NCI-H82 treated with DMSO at 0.1 percent for 48 hours (cell line): ENCODE results near the gene EPB41L1.
"Not testable (repeated sequence)": the region's sequence is repeated elsewhere in the genome, so short reads cannot be mapped to it uniquely, and the experiment has no call there.

Source experiments
- DNase-seq: peaks from one replicate; lab custom pipeline; 2025; ENCODE audit not compliant: unreplicated experiment; lab: John Stamatoyannopoulos, UW

The EPB41L1 gene

GRCh38 chr20:36125097-36125496, 29.4 kb upstream of the EPB41L1 start:
- no peak for DNase-seq

DNA sequence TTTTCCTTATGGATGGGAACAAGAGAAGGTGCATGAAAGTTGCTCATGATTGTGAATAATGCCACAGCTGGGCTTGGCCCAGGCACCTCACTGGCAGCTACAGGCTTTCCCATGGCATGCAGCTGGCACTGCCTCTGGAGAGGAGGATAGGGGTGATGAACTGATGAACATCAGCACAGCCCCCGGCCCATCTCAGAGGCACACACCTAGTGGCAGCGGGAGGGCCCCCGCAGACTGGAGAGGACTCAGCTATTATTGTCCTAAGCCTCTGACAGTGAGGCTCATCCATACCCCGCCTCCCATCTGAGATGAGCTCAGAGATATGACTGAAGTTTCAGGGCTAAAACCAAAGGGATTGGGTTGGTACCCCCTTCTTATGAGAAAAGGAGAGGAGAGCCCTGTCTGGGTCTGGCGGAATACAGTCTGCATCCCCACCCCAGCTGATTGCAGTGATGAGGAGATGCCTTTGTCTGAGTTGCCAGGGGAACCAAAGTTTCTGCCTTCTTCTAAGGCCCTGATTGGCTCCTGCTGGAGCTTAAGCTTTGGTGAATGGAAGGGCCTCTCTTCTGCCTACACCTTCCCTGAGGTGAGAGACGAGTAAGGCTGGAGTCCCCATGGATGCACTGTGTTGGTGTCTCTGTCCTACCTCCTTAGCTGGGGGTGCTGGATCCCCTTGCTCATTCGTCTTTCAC, 27.6 kb upstream of the EPB41L1 start:
- DNase-seq, result no peak

GRCh38 chr20:36128463-36129159, 25.9 kb upstream of the EPB41L1 start:
- no peak for DNase-seq

DNA sequence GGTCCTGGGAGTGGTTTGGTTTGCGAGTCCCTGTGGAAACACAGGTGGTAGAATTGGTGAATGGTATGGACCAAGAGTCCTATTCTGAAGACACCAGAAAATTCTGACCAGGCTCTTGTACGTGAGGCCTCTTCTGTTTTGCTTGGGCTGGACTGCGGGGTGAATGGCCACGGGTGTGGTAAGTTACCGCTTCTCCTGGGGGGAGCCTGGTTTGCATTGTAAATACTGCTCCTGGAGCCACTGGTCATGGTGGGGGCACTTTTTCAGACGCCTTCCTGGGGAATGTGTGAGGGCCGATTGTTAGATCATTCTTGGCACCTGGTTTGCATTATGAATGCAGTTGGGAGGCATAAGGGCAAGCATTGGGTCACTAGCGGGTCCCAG, 25.4 kb upstream of the EPB41L1 start:
- DNase-seq, result no peak

DNA sequence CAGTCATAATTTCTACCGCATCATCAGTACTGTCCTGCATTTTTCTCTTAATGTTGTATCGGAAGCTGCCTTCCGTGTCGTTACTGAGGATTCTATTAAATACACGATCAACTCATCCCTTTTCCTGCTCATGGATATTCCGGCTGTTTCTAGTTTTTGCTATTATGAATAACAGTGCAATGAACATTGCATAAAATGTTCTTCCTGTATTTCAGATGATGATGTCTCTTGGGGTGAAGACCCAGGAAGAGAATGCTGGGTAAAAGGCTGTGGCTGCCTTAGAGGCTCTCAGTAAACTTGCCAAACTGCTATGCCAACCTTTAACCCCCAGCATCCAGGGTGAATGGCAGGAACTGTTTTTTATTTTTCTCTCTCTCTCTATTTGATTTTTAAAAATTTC, 24.1 kb upstream of the EPB41L1 start:
- no peak for DNase-seq

- DNase-seq, result no peak
These were observed 21.7 kb upstream of the EPB41L1 start for GRCh38 chr20:36132802-36133211.

DNA sequence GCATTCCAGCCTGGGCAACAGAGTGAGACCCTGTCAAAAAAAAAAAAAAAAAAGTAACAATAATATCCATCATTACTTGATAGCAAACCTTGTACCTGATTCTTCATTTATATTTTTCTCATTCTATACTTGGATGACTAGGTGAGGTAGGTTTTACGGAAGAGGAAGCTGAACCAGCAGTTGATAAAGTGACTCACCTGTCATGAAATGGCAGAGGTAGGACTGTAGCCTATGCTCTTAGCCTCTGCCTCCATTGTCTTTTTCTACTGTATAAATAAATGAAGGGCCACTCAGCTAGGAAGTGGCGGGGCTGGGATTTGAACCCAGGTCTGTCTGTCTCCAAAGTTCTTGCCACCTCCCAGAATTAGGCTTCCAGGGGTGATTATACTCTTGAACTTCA, 20.7 kb upstream of the EPB41L1 start:
- no peak for DNase-seq

DNA sequence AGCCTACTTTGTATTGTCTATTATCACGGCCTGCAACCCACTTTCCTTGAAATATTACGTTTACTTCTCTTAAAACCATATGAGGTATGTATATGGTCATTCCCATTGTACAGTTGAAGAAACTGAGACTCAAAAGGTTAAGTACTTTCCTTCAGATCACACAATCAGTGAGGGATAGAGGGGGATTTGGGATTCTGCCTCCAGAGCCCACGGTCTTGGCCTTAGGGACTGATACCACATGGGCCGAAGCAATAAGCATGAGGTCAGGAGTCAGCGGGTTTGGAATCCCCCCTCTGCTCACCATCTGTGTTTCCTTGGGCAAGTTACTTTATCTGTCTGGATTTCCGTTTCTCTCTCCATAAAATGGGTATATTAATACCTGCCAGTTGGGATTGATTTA, 19.4 kb upstream of the EPB41L1 start:
- no peak for DNase-seq

DNA sequence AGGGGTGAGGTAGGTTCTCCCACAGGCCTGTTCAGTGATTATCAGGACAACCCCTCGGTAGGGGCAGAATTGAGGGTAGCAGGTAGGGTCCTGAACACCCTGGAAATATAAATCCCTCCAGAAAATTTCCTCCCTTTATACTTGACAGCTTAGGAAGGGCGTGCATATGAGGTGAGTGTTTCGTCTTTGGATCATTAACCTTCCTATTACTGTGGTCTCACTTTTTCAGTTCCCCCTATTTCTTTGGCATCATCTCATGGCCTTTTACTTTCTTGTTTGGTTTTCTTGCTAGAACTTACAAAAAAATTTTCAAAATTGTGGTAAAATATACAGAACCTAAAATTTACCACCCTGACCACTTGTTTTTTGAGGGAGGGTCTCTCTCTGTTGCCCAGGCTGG, 18.7 kb upstream of the EPB41L1 start:
- DNase-seq, result no peak

DNA sequence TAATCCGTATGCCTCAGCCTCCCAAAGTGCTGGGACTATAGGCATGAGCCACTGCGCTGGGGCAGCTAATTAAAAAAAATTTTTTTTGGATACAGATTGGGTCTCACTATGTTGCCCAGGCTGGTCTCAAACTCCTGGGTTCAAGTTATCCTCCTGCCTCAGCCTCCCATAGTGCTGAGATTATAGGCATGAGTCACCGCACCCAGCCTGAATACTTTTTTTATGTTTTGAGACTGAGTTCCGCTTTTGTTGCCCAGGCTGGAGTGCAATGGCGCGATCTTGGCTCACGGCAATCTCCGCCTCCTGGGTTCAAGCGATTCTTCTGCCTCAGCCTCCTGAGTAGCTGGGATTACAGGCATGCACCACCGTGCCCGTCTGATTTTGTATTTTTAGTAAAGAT, 17.2 kb upstream of the EPB41L1 start:
- not testable (repeated sequence) for DNase-seq

DNA sequence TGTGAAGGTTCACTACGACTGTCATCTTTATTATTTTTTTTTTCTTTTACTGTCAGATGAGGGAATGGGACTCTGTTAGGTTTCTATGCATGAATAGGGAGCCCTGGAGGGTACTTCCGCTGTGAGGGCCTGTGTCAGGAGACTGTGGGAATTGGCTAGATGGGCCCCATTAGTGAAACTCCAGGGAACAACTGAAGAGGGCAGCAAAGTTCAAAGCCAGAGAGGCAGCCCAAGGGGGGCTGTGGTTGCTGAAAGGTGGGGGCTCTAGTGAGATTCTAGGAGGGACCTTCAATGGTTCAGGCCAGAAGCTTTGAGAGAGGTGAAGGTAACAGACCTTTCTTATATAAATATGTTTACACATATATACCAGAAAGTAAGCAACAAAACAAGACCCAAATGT, 13.2 kb upstream of the EPB41L1 start:
- no peak for DNase-seq

- DNase-seq, result no peak
These were observed 10.2 kb upstream of the EPB41L1 start for GRCh38 chr20:36144336-36144735.

GRCh38 chr20:36145877-36146707, 8.4 kb upstream of the EPB41L1 start:
- DNase-seq, result no peak

DNA sequence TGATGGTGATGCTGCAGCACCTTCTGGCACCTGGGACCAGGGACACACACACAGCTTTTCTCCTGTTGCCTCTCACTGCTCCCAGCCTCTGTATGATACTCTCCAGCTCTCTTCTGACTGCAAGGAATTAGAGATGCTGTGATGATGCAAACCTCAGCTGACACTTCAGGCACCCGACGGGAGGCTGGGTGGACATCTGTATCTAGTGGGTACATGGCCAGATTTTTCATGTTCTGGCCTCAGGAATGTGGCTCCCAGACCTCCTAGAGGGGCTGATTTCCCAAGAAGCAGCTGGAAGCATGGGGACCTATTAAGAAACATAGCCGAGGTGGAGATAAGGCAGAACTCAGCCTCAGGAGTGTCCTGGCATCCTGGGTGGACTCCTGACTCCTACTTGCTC, 6.8 kb upstream of the EPB41L1 start:
- DNase-seq, result no peak

DNA sequence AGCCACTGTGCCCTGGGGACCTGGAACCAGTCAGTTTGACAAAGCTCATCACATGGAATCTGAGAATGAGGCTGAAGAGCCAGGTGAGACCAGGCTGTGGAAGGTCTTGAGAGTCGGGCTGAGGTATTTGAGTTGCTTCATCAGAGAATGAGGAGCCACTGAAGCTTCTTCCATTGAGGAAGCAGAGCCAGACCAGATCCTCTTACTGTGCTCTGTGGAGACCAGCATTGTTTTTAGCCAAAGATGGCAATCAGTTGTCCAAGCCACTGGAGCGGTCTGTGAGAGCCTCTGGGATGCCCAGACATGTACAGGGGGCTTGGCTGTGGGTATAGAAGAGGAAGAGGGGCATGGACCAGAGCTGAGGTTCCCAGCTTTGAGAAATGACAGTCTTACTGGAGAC, 6.1 kb upstream of the EPB41L1 start:
- DNase-seq, result no peak

DNA sequence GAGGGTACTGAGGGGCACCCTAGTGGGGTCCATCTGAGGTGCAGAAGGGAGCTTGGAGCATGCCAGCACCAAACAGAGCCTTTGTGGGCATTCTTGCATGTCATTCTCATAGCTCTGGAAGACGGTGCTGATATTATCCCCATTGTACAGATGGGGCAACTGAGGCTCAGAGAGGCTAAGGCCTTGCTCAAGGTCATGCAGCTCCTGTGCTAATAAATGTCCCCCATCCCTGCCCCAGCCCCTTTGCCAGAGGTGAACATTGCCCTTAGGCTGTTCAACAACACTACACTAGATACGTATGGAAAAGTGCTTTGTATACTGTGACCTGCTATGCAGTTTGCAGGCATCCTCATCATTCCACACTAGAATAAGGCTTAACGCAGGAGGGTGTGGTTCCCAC, 5.5 kb upstream of the EPB41L1 start:
- no peak for DNase-seq

DNA sequence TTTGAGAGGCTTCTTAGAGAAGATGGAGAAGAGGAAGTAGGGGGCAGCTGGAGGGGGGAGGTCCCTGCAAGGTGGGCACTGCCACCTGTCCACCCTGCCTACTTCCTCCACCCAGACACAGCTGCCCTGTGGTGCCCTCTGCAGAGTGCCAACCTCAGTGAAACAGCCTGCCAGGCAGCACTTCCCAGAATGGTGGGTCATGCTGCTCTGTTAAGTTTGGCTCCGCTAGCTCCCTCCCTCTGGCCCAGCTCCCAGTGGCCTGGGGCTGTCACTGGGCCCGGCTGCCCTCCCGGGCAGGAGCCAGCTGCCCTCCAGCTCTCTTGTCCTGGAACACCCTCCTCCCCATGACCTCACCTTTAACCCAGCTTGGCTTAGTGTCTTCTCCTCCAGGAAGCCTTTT, 5.1 kb upstream of the EPB41L1 start:
- no peak for DNase-seq

GRCh38 chr20:36150489-36150846, 4.1 kb upstream of the EPB41L1 start:
- DNase-seq, result no peak

- DNase-seq, result no peak
These were observed 3.5 kb upstream of the EPB41L1 start for GRCh38 chr20:36150847-36151539.

DNA sequence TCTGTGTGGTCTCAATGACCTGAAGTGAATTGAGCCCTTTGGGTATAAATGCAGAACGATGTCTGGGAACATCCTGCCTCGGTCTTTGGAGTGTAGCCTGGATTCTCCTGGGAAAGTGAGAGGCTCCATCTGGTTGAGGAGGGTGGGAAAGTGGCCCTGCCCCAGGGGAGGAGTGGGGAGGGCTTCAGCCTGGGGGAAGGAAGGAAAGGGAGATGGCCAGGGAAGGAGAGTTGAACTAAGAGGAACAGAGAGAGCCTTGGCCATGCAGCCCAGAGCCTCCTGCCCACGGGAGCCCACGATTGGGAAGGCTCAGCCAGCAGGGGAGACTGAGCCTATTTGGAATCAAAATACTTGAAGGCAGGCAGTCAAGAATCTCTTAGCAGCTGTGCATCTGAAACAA, 2.3 kb upstream of the EPB41L1 start:
- no peak for DNase-seq

DNA sequence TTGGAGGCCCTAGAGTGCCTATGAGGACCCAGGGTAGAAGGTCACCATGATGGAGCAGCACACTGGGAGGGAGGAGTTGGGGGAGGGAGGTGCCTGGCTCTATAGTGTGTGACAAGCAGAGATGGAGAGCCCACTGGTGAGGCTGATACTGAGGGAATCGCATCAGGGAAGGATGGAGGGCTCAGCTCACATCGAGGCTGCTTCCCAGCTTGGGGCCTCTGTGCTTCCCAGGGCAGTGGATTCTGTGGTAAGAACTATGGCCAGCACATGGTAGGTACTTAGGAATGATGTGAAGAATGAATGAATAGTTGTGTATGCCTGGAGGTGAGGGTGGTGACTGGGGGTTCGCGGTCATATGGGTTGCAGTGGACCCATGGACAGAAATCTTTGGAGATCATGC, 1.3 kb upstream of the EPB41L1 start:
- no peak for DNase-seq
